Fibroblast of the aortic adventitia (primary cell): ENCODE data around the gene SYNE1. TPM values are rescaled to one million over a fixed set of nuclear protein-coding genes. Genes with fewer than 3 reads are reported as not detected.

Experiments used
- DNase-seq: peaks from one replicate; pipeline ENCODE4 v3.0.0-alpha.2; 2010; ENCODE audit warnings: low read depth
- H3K4me3 ChIP-seq: 2 replicates; pipeline ENCODE4 v1.5.1; 2011; ENCODE audit warnings: low read depth, mild to moderate bottlenecking, control low read depth, low read length, moderate library complexity
- CTCF ChIP-seq: IDR thresholded peaks from 2 replicates; pipeline ENCODE4 v1.5.1; 2011; ENCODE audit warnings: mild to moderate bottlenecking, low read length, control low read depth, inconsistent platforms; ENCODE audit not compliant: insufficient read depth
- total RNA-seq: library from RNA; depleted of rRNA; stranded (reverse); fragments of >200 nt; gene quantifications from 2 replicates; pipeline ENCODE4 v1.2.3, GENCODE V29; 2012; ENCODE audit warnings: low replicate concordance

Gene SYNE1
- total RNA-seq, 1 donor: 193 TPM

DNA sequence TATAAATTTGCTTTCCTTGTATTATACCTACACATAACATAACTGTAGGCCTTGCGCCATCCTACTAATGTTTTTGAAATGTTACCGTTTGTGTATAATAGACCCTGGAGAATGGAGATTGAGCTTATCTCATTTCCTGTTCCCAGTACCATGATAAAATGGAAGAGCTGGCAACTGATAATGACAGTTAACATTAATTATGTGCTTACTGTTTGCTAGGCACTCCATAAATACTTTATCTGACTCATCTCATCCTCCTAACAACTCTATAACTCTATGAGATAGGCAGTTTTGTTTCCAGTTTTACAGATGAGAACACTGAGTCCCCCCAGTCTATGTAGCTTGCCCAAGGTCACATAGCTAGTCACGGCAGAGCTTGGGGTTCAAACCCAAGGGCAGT is 396.7 kb downstream of the SYNE1 start:
- no peak for TF ChIP-seq CTCF
- no peak for DNase-seq
- no peak overlapping the region for H3K4me3 ChIP-seq

DNA sequence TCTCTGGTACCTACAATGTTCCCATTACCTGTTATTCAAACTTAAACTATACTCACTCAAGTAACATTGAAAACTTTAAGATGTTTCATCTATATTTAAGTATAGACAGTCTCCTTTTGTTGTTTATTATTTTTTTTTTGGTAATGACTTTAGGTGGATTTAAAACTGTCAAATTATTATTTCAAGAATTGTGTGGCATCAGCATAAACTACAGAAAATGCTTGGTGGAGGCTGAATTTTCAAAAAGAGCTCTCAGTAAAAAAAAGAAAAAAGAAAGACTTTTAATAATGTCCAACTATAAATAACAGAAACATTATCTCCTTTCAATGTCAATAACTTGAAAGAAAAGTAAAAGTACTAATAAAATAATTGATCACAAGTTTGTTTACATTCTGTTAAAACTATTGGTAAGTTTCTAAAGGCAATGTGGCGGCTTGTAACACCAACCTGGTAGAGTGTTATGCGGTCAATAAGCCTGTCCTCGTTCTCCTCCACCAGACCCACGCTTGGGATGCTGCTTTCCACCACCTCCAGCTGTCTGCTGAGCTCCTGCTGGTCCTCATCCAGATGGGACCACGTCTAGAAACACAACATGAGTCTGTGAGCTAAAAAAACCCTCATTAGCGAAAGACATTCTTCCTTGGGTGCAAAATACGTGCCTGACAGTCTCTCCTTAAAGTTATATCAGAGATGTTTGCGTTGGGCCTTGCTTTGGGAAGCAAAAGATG is 400.6 kb downstream of the SYNE1 start:
- TF ChIP-seq CTCF: no peak
- H3K4me3 ChIP-seq: no peak overlapping the region
- no peak for DNase-seq

DNA sequence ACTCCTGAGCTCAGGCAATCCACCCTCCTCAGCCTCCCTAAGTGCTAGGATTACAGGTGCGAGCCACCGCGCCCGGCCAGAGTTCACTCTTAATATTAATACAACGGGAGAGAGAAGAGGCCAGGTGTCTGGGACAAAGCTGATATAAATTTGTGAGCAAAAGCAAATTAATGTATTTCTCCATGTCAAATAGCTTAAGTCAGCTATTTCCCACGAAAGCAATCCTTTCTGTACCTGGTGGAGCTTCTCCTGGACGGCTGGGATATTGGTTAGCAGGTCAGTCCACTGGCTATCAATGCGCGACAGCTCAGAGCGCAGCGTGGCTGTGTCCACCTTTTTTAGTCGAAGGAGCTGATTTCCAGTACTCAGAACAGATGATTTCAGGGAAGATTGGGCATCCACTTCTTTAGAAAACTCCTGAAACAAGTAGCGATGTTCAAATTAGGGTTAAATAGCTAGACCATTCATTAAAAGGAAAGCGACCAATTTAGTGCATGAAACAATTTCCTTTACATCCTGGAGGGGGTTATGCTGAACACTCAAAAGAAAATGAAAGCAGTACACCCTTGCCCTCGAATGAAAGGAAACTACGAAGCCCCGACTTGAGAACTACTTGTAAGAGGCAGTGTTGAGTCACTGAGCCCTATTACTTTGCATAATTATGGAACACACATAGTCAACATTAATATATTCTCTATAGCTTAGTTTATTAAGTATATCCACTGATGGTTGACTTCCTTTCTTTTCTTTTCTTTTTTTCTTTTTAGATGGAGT is 403.4 kb downstream of the SYNE1 start:
- no peak for DNase-seq
- no peak overlapping the region for H3K4me3 ChIP-seq

DNA sequence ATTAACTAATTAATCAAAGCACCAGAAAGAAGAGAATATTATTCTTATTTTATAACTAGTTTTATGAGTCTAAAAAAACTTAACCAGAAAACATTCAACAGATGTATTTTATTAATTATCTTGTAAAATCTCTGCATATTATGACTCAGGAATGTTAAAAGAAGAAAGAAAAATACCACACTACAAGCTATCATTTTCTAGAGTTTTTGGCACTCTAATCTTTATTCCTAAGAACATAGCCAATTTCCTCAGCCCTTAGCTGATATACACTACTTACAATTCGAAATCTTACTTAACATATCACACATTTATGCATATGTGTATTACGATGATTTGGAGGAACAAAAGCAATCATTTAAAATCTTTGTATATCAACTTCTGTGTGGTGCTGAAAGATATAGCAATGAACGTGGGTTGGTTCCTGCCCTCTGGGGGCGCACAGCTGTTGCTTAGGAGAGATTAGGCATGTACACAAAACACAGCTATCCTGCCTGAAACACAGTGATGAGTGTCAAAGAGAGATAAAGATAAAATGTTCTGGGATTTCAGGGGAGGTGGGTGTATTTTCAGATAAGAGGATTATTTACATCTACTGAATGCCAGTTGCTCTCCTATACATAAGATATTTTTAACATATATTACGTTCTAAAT is 404.5 kb downstream of the SYNE1 start:
- TF ChIP-seq CTCF: peak; percentile 31
- no peak overlapping the region for H3K4me3 ChIP-seq
- peak; percentile 79 for DNase-seq

More for the DNA sequence above, 403.4 kb downstream of the SYNE1 start:
- TF ChIP-seq CTCF: no peak

GRCh38 chr6:152229330-152229729 is 407.8 kb downstream of the SYNE1 start:
- TF ChIP-seq CTCF: no peak
- no peak for DNase-seq

DNA sequence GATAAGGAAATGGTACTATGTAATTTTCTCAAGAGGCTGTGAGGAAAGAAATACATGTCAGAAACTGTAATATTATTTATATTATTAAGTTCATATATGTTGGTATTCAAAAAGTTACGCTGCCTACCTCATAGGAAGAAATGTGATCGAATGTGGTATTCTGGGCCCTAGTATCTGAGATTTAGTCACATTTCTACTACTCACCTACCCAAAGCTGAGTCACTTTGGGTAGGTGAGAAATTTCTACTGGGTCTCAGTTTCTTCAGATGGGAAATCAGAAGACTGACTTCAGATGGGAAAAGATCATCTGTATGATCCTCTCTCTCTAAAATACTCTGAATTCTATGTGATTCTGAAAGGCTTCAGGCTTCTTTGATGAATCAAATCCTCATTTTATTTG is 411.0 kb downstream of the SYNE1 start:
- DNase-seq: no peak
- no peak for TF ChIP-seq CTCF
- no peak overlapping the region for H3K4me3 ChIP-seq

More at GRCh38 chr6:152229330-152229729, 407.8 kb downstream of the SYNE1 start:
- no peak overlapping the region for H3K4me3 ChIP-seq
